Articular chondrocyte of knee joint (primary cell): ENCODE measurements around the gene MMEL1. TPM values are rescaled to one million over a fixed set of nuclear protein-coding genes. Genes with fewer than 3 reads are reported as not detected.

Experiments used
- total RNA-seq: library from RNA; depleted of rRNA; stranded (reverse); fragments of >200 nt; gene quantifications from 2 replicates; pipeline ENCODE4 v1.2.3, GENCODE V29; 2012

The MMEL1 gene, protein sequence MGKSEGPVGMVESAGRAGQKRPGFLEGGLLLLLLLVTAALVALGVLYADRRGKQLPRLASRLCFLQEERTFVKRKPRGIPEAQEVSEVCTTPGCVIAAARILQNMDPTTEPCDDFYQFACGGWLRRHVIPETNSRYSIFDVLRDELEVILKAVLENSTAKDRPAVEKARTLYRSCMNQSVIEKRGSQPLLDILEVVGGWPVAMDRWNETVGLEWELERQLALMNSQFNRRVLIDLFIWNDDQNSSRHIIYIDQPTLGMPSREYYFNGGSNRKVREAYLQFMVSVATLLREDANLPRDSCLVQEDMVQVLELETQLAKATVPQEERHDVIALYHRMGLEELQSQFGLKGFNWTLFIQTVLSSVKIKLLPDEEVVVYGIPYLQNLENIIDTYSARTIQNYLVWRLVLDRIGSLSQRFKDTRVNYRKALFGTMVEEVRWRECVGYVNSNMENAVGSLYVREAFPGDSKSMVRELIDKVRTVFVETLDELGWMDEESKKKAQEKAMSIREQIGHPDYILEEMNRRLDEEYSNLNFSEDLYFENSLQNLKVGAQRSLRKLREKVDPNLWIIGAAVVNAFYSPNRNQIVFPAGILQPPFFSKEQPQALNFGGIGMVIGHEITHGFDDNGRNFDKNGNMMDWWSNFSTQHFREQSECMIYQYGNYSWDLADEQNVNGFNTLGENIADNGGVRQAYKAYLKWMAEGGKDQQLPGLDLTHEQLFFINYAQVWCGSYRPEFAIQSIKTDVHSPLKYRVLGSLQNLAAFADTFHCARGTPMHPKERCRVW
- 0.26 and 0.32 TPM in 2 replicates for total RNA-seq

GRCh38 chr1:2632561-2633361 is at the start of gene MMEL1:
MMEL1 (minus strand) TSS chr1:2633016; CDS start chr1:2629484, 3,532 bp downstream.

GRCh38 chr1:2586154-2587070 is 46.4 kb downstream of the MMEL1 start, which contains the start of gene PRXL2B:
PRXL2B (plus strand) TSS chr1:2586777; CDS start chr1:2586886, 109 bp downstream.

GRCh38 chr1:2556277-2556677 is 76.5 kb downstream of the MMEL1 start, which contains the start of gene TNFRSF14:
TNFRSF14 (plus strand) TSS chr1:2556371; CDS start chr1:2556665, 294 bp downstream.

Other genes with a start within 250 kb of the MMEL1 start
- gene MORN1, start 241.5 kb downstream of the MMEL1 start, total RNA-seq = 9.0 and 10.4 TPM in 2 replicates
- 112 and 119 TPM in 2 replicates for gene RER1, start 241.2 kb downstream of the MMEL1 start, total RNA-seq
- gene PEX10, start 220.5 kb downstream of the MMEL1 start, total RNA-seq = 27.7 and 30.1 TPM in 2 replicates
- 0.26 and 0.76 TPM in 2 replicates for gene PLCH2, start 156.7 kb downstream of the MMEL1 start, total RNA-seq
- 15.0 and 15.8 TPM in 2 replicates for gene PANK4, start 106.4 kb downstream of the MMEL1 start, total RNA-seq
- 0.11 TPM in 1 of 2 replicates, not detected in the other for gene HES5, start 102.8 kb downstream of the MMEL1 start, total RNA-seq
- 20.2 and 22.0 TPM in 2 replicates for gene TNFRSF14, start 76.6 kb downstream of the MMEL1 start, total RNA-seq
- gene PRXL2B, start 46.2 kb downstream of the MMEL1 start, total RNA-seq = 8.6 and 9.6 TPM in 2 replicates
- 0.22 and 0.39 TPM in 2 replicates for gene TTC34, start 168.7 kb upstream of the MMEL1 start, total RNA-seq